Natural killer cell (primary cell): ENCODE measurements around the gene ERAS. TPM values are rescaled to one million over a fixed set of nuclear protein-coding genes. Genes with fewer than 3 reads are reported as not detected.

ENCODE experiments used
- ATAC-seq, 3 donors: fragments of 150-1000 bp in 2 of 3; fragments of 200-7000 bp in 1 of 3; cut with Tn5 transposase; 1 replicate in 1 of 3; 2 replicates in 2 of 3; pipeline ENCODE4 v1.10.0; 2021; ENCODE audit warnings: mild to moderate bottlenecking in 2 of 3, moderate library complexity in 2 of 3
- DNase-seq, 2 donors: peaks; one replicate each; pipeline versions ENCODE4 v3.0.0 to v3.0.0-alpha.2; 2013 to 2021; ENCODE audit warnings: mixed read lengths in 1 of 2
- H3K27ac ChIP-seq: one replicate; pipeline ENCODE4 v1.5.1; 2013; ENCODE audit warnings: mild to moderate bottlenecking, low read length
- H3K27me3 ChIP-seq: one replicate; pipeline ENCODE4 v1.6.1; 2013; ENCODE audit warnings: low read length; ENCODE audit not compliant: control insufficient read depth, insufficient read depth
- H3K36me3 ChIP-seq: one replicate; pipeline ENCODE4 v1.6.1; 2013; ENCODE audit warnings: low read length; ENCODE audit not compliant: control insufficient read depth, insufficient read depth
- H3K4me1 ChIP-seq: one replicate; pipeline ENCODE4 v1.6.1; 2013; ENCODE audit warnings: low read length; ENCODE audit not compliant: control insufficient read depth, insufficient read depth
- H3K4me3 ChIP-seq: one replicate; pipeline ENCODE4 v1.5.1; 2013; ENCODE audit warnings: low read length
- H3K9me3 ChIP-seq: one replicate; pipeline ENCODE4 v1.6.1; 2013; ENCODE audit warnings: low read length; ENCODE audit not compliant: control insufficient read depth, insufficient read depth
- H3K27ac Mint-ChIP-seq, 2 donors: one replicate each; pipeline ENCODE4 v1.8.0; 2022; ENCODE audit warnings: mild to moderate bottlenecking in 2 of 2, mixed read lengths in 2 of 2, moderate library complexity in 1 of 2
- H3K27me3 Mint-ChIP-seq, 2 donors: one replicate each; pipeline ENCODE4 v1.8.0; 2022; ENCODE audit warnings: low read depth in 2 of 2, mixed read lengths in 2 of 2
- H3K36me3 Mint-ChIP-seq: one replicate; pipeline ENCODE4 v1.8.0; 2022; ENCODE audit warnings: mixed read lengths
- H3K4me1 Mint-ChIP-seq, 2 donors: one replicate each; pipeline ENCODE4 v1.8.0; 2022; ENCODE audit warnings: mixed read lengths in 2 of 2
- H3K4me3 Mint-ChIP-seq: one replicate; pipeline ENCODE4 v1.8.0; 2022; ENCODE audit warnings: mild to moderate bottlenecking, moderate library complexity, mixed read lengths
- H3K9me3 Mint-ChIP-seq, 2 donors: one replicate each; pipeline ENCODE4 v1.8.0; 2022; ENCODE audit warnings: mixed read lengths in 2 of 2
- CTCF ChIP-seq: fragments of 200-600 bp; IDR thresholded peaks from one replicate; pipeline ENCODE4 v1.8.0; 2022; ENCODE audit warnings: antibody characterized with exemption
- whole genome bisulfite sequencing: methylation state at CpG from one replicate; pipeline ENCODE4 v1.1.7; 2013; ENCODE audit warnings: missing lambda C conversion rate; ENCODE audit not compliant: insufficient coverage; 5-methylcytosine and 5-hydroxymethylcytosine counted together
- intact Hi-C: fragments of 100-400 bp; cut with micrococcal nuclease; formaldehyde crosslinking; loops from one replicate; pipeline ENCODE4 v1.14.2; 2022
- total RNA-seq, 4 donors: library from RNA; stranded (reverse); fragments of 120-200 nt in 1 of 4; gene quantifications; one replicate each; pipeline versions ENCODE4 v1.2.3 to v1.2.4, GENCODE V29; 2013 to 2022

ERAS gene
- total RNA-seq, 3 donors from 2014 or later (not counting 1 experiment from before 2014, with no cell fraction given): not detected

GRCh38 chrX:48802905-48803200, 23.5 kb upstream of the ERAS start:
- Histone ChIP-seq H3K27me3 (no peaks in the 10 kb centered on the region), H3K9me3 (no peaks in the 10 kb centered on the region), H3K4me3 (peak overlapping the region; percentile 91), H3K27ac (peak overlapping the region; percentile 100), H3K4me1 (peaks cover 16% of the 10 kb centered on the region), H3K36me3 (peaks cover 8% of the 10 kb centered on the region)
- DNase-seq: no peak
- H3K36me3 Mint-ChIP-seq: no peaks in the 10 kb centered on the region
- no peak for TF ChIP-seq CTCF
- peak overlapping the region; percentile 96 for H3K4me3 Mint-ChIP-seq
- peaks cover 0 to 6% of the 10 kb centered on the region in 2 donors for H3K27me3 Mint-ChIP-seq
- H3K4me1 Mint-ChIP-seq: peaks cover 0 to 21% of the 10 kb centered on the region in 2 donors
- peak overlapping the region; percentile 97 to 98 for H3K27ac Mint-ChIP-seq
- intact Hi-C loops: loop anchor here (2.0 to 10.0 kb wide), 3 partner anchors 112 to 154 kb away; partner anchors contain the start of genes OTUD5, PIM2 and SLC35A2
- no peaks in the 10 kb centered on the region for H3K9me3 Mint-ChIP-seq
- 68% methylated on average over 4 of the region's 4 CpGs for WGBS
- no peak for ATAC-seq

GRCh38 chrX:48806081-48806480, 20.2 kb upstream of the ERAS start:
- H3K4me3 Mint-ChIP-seq: no peak overlapping the region
- DNase-seq (no peak), ATAC-seq (no peak)
- peaks cover 9% of the 10 kb centered on the region for H3K4me1 ChIP-seq
- H3K9me3 ChIP-seq: no peaks in the 10 kb centered on the region
- TF ChIP-seq CTCF: no peak
- no peak overlapping the region for H3K27ac ChIP-seq
- peaks cover 0 to 13% of the 10 kb centered on the region in 2 donors for H3K4me1 Mint-ChIP-seq
- no peak overlapping the region for H3K27ac Mint-ChIP-seq
- peaks cover 8% of the 10 kb centered on the region for H3K36me3 ChIP-seq
- peaks cover 0 to 6% of the 10 kb centered on the region in 2 donors for H3K27me3 Mint-ChIP-seq
- H3K27me3 ChIP-seq: no peaks in the 10 kb centered on the region
- WGBS: 91% methylated on average over 4 of the region's 4 CpGs
- no peaks in the 10 kb centered on the region for H3K9me3 Mint-ChIP-seq
- H3K4me3 ChIP-seq: no peak overlapping the region
- no peaks in the 10 kb centered on the region for H3K36me3 Mint-ChIP-seq
- intact Hi-C loops: loop anchor here (10.0 kb wide), 1 partner anchor 109 kb away; the partner anchor contains the start of genes PIM2 and SLC35A2

GRCh38 chrX:48813644-48814043, 12.7 kb upstream of the ERAS start:
- Histone ChIP-seq H3K36me3 (peaks cover 7% of the 10 kb centered on the region), H3K4me1 (no peaks in the 10 kb centered on the region), H3K4me3 (no peak overlapping the region), H3K27me3 (no peaks in the 10 kb centered on the region), H3K9me3 (no peaks in the 10 kb centered on the region), H3K27ac (no peak overlapping the region)
- Mint-ChIP-seq H3K4me1 (peaks cover 0 to 8% of the 10 kb centered on the region in 2 donors), H3K27me3 (no peaks in the 10 kb centered on the region), H3K36me3 (no peaks in the 10 kb centered on the region), H3K27ac (peak overlapping the region in 1 of 2 donors; percentile 77), H3K4me3 (no peak overlapping the region), H3K9me3 (no peaks in the 10 kb centered on the region)
- DNase-seq (no peak), ATAC-seq (peak in 1 of 3 donors; percentile 31)
- intact Hi-C loops: no loop called here
- 90% methylated on average over 7 of the region's 8 CpGs for WGBS
- TF ChIP-seq CTCF: no peak

GRCh38 chrX:48814722-48815121, 11.6 kb upstream of the ERAS start:
- 95% methylated on average over 8 of the region's 8 CpGs for WGBS
- Histone ChIP-seq H3K27ac (no peak overlapping the region), H3K4me1 (no peaks in the 10 kb centered on the region), H3K9me3 (no peaks in the 10 kb centered on the region), H3K27me3 (no peaks in the 10 kb centered on the region), H3K36me3 (peaks cover 7% of the 10 kb centered on the region), H3K4me3 (no peak overlapping the region)
- Mint-ChIP-seq H3K27ac (no peak overlapping the region), H3K27me3 (no peaks in the 10 kb centered on the region), H3K4me3 (no peak overlapping the region), H3K36me3 (no peaks in the 10 kb centered on the region), H3K4me1 (peaks cover 0 to 9% of the 10 kb centered on the region in 2 donors), H3K9me3 (no peaks in the 10 kb centered on the region)
- DNase-seq (no peak), ATAC-seq (no peak)
- no peak for TF ChIP-seq CTCF
- intact Hi-C loops: no loop called here
